Thyroid gland (tissue), 4 donors: ENCODE measurements around the gene HOXB2. TPM values are rescaled to one million over a fixed set of nuclear protein-coding genes. Genes with fewer than 3 reads are reported as not detected.

Experiments
- DNase-seq, 2 donors: peaks; one replicate each; pipeline ENCODE4 v3.0.0-alpha.2; 2019
- H3K27ac ChIP-seq, 3 donors: fragments of 200-600 bp; sonication (generic); 1 replicate in 2 of 3; 2 replicates in 1 of 3; pipeline ENCODE4 v1.5.1; 2016 to 2019; ENCODE audit warnings: mild to moderate bottlenecking in 1 of 3, moderate library complexity in 1 of 3
- H3K27me3 ChIP-seq: fragments of 200-600 bp; sonication (generic); one replicate; pipeline ENCODE4 v1.5.1; 2019
- H3K36me3 ChIP-seq, 2 donors: fragments of 200-600 bp; sonication (generic); one replicate each; pipeline ENCODE4 v1.5.1; 2016 to 2019
- H3K4me1 ChIP-seq, 2 donors: fragments of 200-600 bp; sonication (generic); one replicate each; pipeline ENCODE4 v1.5.1; 2017 to 2019
- H3K4me3 ChIP-seq, 3 donors: fragments of 200-600 bp; sonication (generic); replicated peaks in 1 of 3; 1 replicate in 2 of 3; 2 replicates in 1 of 3; pipeline ENCODE4 v1.5.1; 2016; ENCODE audit warnings: mild to moderate bottlenecking in 1 of 3
- H3K9me3 ChIP-seq: fragments of 200-600 bp; sonication (generic); one replicate; pipeline ENCODE4 v1.5.1; 2017
- POLR2A ChIP-seq, 2 donors: fragments of 450-650 bp; IDR thresholded peaks; one replicate each; pipeline ENCODE4 v1.6.1; 2017; ENCODE audit warnings: antibody characterized with exemption in 2 of 2, mild to moderate bottlenecking in 2 of 2, moderate library complexity in 1 of 2
- WGBS, 2 donors: methylation state at CpG; one replicate each; pipeline ENCODE4 v1.1.5; 2017; 5-methylcytosine and 5-hydroxymethylcytosine counted together
- intact Hi-C: fragments of 100-400 bp; cut with DNase I; formaldehyde crosslinking; loops from one replicate; pipeline ENCODE4 v1.15.1; 2023
- total RNA-seq, 4 donors: library from RNA; depleted of rRNA; stranded (reverse); fragments of >200 nt; gene quantifications; one replicate each; pipeline ENCODE4 v1.2.3, GENCODE V29; 2016
- TF ChIP-seq, protein P1 (sequence below), 6 experiments: fragments of 200-600 bp in 3 of 6; fragments of 450-650 bp in 3 of 6; sonication (generic) in 3 of 6; IDR thresholded peaks; one replicate each; pipeline ENCODE4 v1.5.1; 2016 to 2019; ENCODE audit warnings: antibody characterized with exemption in 6 of 6, mild to moderate bottlenecking in 2 of 6, inconsistent platforms in 1 of 6, moderate library complexity in 1 of 6

Gene HOXB2
- total RNA-seq, 4 donors from 2014 or later = 2.6 to 9.4 (median 5.2) TPM

DNA sequence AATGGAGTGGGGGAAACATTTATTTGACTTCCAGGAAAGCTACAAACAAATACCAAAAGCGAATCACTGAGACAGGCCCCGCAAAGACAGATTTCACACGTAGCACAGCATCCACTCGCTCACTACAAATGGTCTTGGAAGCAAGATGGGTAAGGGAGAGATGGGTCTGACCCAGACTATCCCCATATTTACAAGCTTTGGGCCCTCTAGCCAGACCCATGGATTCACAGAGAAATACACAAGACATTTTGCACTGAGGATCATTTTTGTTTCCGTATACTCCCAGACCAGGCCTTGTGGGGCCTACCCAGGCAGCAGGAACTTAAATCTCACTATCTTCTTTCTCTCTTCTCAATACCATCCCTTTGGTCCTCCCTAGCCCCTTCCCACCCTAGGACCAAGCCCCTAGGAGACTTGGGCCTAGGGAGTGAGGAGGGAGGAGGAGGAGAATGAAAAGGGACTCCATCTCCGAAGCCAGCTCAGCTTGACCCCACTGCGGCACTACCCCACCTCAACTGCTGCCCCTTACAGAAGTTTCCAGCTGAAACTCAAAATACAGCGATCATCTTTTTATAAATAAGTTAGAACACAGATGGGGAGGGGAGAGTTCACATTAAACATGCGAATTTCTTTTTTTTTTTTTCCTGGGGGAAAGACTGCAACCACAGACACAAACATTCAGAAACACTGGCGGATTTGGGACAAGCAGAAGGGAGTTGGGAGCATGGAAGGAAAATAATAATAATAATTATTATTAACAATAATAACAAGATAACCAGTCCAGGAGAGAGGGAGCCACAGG, 46.5 kb upstream of the HOXB2 start:
- intact Hi-C loops = loop anchor here (10.0 kb wide), 1 partner anchor 403 kb away; the partner anchor contains the start of gene IGF2BP1
- H3K27ac ChIP-seq = no peak overlapping the region
- no peaks in the 10 kb centered on the region for H3K9me3 ChIP-seq
- H3K27me3 ChIP-seq = peaks cover 55% of the 10 kb centered on the region
- TF ChIP-seq, protein P1, sequence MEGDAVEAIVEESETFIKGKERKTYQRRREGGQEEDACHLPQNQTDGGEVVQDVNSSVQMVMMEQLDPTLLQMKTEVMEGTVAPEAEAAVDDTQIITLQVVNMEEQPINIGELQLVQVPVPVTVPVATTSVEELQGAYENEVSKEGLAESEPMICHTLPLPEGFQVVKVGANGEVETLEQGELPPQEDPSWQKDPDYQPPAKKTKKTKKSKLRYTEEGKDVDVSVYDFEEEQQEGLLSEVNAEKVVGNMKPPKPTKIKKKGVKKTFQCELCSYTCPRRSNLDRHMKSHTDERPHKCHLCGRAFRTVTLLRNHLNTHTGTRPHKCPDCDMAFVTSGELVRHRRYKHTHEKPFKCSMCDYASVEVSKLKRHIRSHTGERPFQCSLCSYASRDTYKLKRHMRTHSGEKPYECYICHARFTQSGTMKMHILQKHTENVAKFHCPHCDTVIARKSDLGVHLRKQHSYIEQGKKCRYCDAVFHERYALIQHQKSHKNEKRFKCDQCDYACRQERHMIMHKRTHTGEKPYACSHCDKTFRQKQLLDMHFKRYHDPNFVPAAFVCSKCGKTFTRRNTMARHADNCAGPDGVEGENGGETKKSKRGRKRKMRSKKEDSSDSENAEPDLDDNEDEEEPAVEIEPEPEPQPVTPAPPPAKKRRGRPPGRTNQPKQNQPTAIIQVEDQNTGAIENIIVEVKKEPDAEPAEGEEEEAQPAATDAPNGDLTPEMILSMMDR (IDR thresholded peaks at IDR 0.05) = no peak
- no peak for TF ChIP-seq POLR2A (IDR thresholded peaks at IDR 0.05)
- DNase-seq = no peak
- WGBS, 2 donors = 86 to 87% methylated on average over 10 of the region's 10 CpGs
- peaks cover 0 to 19% of the 10 kb centered on the region in 2 donors for H3K4me1 ChIP-seq
- no peak overlapping the region for H3K4me3 ChIP-seq
- H3K36me3 ChIP-seq = no peaks in the 10 kb centered on the region

DNA sequence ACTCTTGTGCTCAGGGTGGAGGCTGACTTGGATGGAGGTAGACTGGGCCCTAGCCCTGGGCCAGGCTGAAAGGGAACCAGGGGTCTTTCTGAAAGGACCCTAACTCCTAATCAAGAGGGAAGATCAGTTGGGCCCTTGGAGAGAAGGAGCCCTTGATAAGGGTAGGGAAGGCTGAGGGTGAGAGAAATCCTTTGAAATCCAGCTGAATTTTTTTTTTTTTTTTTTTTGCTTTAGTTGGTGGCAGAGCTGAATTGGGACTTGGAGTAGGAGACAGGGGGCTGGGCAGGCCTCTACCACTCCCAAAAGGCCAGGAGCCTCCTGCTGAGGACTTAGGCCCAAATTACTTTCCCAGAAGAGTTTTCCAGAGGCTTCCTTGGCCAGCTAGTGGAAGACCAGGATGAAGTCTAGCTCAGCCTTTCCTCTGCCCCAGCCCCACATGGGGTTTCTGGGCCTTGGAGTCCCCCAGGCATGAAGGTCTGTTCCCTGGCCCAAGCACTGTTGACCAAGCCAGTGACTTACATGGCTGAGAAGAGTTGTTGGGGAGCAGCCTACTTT, 45.8 kb upstream of the HOXB2 start:
- TF ChIP-seq, protein P1 (IDR thresholded peaks at IDR 0.05) = no peak
- TF ChIP-seq POLR2A (IDR thresholded peaks at IDR 0.05) = no peak
- H3K4me1 ChIP-seq = peaks cover 0 to 20% of the 10 kb centered on the region in 2 donors
- no peak for DNase-seq
- H3K27ac ChIP-seq = no peak overlapping the region
- H3K27me3 ChIP-seq = peaks cover 55% of the 10 kb centered on the region
- no peaks in the 10 kb centered on the region for H3K9me3 ChIP-seq
- intact Hi-C loops = loop anchor here (10.0 kb wide), 1 partner anchor 404 kb away; the partner anchor contains the start of gene IGF2BP1
- H3K4me3 ChIP-seq = no peak overlapping the region
- no peaks in the 10 kb centered on the region for H3K36me3 ChIP-seq

- H3K4me3 ChIP-seq = no peak within 1 kb of the TSS
- no peak within 1 kb of the TSS for H3K27ac ChIP-seq
- no peaks in the 10 kb centered on the region for H3K36me3 ChIP-seq
- H3K9me3 ChIP-seq = no peaks in the 10 kb centered on the region
- WGBS, 2 donors = 51 to 69% methylated on average over 23 of the region's 23 CpGs
- peaks cover 55% of the 10 kb centered on the region for H3K27me3 ChIP-seq
- intact Hi-C loops = loop anchor here (10.0 kb wide), 1 partner anchor 405 kb away; the partner anchor contains the start of gene IGF2BP1
- no peak for DNase-seq
- peaks cover 0 to 26% of the 10 kb centered on the region in 2 donors for H3K4me1 ChIP-seq
- no peak for TF ChIP-seq POLR2A (IDR thresholded peaks at IDR 0.05)
- TF ChIP-seq, protein P1 (IDR thresholded peaks at IDR 0.05) = no peak
These were observed 45.1 kb upstream of the HOXB2 start, which contains the start of gene HOXB3 for GRCh38 chr17:48589831-48590606. Gene HOXB3 (minus strand): TSS chr17:48590241. CDS start chr17:48552474, 37,767 bp downstream.

DNA sequence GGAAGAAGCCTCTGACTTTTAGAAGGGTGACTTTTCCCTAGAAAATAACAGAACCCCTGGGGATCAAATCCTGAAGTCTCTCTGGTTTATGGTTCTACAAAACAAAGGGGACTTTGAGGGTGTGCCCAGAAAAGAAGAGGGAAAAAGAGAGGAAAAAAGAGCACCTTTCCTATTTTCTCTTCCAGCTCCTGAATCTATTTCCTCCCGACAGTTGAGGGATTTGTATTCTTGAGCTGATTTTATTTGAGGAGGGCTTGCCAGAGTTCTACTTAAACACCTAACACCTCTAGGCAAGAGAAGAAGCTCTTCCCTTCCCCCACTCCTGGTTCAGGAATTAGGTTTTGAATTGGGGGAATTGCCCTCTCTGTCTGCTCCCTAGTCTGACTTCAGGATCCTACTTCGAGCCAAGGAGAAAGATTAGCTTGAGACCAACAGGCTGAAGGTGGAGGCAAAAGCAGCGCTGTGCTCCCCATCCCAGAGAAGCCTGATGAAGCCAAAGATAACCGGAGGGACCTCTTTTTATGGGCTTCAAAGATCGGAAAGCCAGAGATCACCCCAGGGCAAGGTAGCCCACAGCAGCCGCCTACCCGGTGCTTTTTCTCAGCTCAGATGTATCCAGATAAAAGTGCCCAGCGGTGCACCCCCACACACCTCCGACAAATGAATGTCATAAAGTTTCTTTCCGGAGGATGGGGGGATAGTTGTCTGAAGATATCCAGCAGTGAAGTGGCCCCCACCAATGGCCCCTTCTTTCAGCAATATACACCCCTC, 44.3 kb upstream of the HOXB2 start:
- Histone ChIP-seq H3K9me3 (no peaks in the 10 kb centered on the region), H3K4me3 (no peak overlapping the region), H3K27me3 (peaks cover 58% of the 10 kb centered on the region), H3K36me3 (no peaks in the 10 kb centered on the region), H3K27ac (no peak overlapping the region), H3K4me1 (peaks cover 0 to 29% of the 10 kb centered on the region in 2 donors)
- intact Hi-C loops = no loop called here
- DNase-seq = no peak
- 21 to 63% methylated on average over 10 of the region's 10 CpGs for WGBS, 2 donors
- no peak for TF ChIP-seq POLR2A (IDR thresholded peaks at IDR 0.05)
- TF ChIP-seq, protein P1 (IDR thresholded peaks at IDR 0.05) = no peak
